Effector CD8-positive, alpha-beta T cell (primary cell): Measurements from ENCODE around the gene APP.

ENCODE experiments used
- DNase-seq: peaks from one replicate; lab custom pipeline; 2025; lab: John Stamatoyannopoulos, UW

The APP gene

GRCh38 chr21:25871566-25871965 is 299.0 kb downstream of the APP start:
- no peak for DNase-seq

DNA sequence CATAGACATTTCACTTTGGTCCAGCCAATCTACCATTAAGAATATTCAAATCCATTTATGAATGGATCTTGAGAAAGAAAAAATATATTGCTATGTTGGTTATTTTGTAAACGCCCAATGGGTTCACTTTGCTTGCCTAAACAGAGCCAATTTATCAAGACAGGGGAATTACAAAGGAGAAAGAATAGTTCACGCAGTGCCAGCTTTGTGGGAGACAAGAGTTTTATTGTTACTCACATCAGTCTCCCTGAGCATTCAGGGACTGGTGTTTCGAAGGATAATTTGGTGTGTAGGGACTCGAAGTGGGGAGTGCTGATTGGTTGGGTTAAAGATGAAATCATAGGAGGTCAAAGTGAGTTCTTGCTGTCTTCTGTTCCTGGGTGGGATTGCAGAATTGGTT is 300.5 kb downstream of the APP start:
- no peak for DNase-seq

GRCh38 chr21:25867061-25867460 is 303.5 kb downstream of the APP start:
- no peak for DNase-seq

DNA sequence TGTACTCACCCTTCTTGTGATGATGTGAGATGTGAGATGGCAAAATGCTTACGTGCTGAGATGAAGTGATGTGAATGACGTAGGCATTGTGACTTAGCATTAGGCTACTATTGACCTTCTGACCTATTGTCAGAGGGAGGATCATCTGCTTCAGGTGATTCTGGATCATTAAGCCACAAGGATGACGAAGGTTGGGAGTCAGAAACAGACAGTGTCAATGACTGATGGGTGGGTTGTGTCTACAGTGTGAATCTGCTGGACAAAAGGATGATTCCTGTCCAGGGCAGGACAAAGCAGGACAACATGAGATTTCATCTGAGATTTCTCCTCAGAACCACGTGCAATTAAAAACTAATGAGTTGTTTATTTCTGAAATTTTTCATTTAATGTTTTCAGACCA is 306.8 kb downstream of the APP start:
- DNase-seq = no peak

DNA sequence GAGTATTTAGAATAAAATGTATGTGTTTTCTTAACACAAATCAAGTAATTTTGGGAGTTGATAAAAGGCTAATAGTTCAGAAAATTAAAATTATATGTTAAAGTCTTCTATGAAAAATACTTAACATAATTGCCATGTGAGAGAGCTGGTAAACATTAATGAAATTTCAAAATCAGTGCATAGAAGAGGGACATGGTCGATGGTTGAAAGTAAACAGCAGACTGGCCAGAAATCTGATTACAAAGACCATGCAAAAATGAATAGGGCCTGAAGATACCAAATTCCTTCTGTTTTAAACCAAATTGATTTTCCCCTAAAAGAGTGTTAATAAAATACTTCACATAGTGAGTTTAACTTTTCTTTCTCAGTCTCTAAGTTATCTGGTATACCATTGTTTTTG is 307.5 kb downstream of the APP start:
- DNase-seq = no peak

- no peak for DNase-seq
Measured at GRCh38 chr21:25862596-25862995, 308.0 kb downstream of the APP start.

- no peak for DNase-seq
Measured at GRCh38 chr21:25862112-25862511, 308.5 kb downstream of the APP start.

DNA sequence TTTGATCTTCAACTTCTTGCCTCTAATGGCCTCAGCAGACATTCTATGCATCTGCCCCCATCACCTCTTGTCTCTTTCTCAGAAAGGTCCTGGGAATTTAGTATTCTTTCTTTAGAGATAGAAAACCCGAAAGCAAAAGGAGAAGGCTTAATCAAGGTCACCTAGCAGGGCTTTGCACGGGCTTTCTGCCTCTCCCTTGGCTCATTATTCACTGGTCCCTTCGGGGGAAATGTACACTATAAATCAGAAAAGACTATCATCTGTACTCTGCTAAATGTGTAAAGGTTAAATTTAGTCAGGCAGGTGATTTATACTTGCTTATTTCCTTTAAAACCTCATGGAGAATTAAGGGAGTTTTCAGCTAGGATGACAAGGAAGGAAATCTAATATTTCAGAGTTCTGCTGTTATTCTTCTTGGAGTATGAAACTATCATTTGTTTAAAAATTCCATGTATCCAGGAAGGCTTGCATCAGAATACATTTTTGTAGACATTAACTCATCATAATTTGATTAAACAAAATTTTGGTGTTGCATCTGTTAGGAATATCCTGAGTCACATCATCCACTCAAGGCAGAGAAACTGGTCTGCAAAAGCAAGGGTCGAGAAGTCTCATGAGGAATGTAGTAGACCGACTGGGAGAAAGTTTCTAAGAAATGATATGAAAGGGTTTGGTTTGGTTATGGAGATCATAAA is 311.2 kb downstream of the APP start:
- DNase-seq = no peak

DNA sequence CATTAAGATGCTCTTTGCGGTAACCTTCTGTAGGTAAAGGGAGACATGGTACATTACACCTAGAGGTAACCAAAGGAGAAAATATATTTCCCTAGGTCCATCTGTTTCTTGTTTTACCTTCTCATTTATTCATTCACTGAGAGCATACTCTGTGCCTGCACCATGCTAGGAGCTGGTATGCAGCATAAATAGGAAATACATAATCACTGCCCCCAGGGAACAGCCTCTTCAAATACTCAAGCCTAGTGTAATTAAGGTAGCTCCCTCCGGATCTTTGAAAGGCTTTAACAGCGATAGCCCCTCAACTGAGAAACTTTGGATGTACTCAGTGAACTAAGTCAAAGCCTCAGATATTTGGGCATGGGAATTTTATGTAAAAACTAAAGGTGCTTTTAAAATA is 312.2 kb downstream of the APP start:
- DNase-seq = no peak

DNA sequence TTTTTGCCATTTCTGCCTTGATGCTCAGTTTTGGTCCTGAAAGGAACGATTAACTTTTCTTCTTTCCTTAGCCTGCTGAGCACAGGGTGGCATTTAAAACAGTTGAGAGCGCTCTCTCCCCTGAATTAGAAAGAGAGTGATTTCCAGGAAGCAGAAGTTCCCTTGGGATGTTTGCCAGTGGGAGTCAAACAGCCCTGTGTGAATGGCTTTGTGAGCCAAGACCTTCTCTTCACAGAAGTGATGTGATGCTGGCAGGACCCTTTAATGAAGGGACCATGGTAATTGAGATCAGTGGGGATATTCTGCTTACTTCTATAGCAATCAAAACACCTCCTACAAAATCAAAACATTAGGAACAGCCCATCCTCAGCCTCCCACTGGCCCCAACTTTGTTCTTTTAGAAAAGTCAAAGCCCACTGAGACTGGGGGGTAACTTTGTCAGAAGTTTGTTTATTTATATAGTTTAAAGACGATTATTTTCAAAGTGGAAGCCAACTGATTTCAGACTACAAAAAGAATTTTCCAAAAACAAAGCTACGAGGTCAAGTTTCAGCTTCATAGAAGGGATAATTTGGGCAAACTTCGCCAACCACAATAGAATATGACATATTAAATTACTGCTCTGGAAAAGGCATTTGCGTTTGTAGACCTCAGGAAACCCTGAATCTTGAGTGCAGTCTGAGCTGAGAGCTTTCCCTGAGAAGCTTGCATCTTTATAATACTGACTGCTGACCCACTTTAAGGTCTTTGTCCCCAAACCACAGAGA is 313.1 kb downstream of the APP start:
- DNase-seq = no peak

DNA sequence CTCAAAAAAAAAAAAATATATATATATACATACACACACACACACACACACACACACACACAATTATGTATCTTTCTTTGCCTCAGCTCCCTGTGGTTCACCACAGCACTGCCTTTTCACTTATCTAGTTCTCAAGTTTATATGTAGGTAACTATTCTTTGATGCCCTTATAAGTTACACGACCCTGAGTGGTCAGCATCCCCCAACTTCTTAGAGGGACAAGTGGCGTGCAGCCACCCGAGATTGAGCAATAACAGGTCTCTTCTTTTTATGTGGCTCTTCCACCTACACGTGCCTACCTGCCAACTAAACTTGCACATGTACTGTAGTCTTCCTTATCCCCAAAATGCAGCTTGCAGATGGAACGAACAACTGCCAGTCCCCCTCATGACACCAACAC is 315.0 kb downstream of the APP start:
- DNase-seq = no peak

- no peak for DNase-seq
Measured at GRCh38 chr21:25850126-25850842, 320.3 kb downstream of the APP start.

GRCh38 chr21:25848309-25848708 is 322.3 kb downstream of the APP start:
- DNase-seq = no peak

DNA sequence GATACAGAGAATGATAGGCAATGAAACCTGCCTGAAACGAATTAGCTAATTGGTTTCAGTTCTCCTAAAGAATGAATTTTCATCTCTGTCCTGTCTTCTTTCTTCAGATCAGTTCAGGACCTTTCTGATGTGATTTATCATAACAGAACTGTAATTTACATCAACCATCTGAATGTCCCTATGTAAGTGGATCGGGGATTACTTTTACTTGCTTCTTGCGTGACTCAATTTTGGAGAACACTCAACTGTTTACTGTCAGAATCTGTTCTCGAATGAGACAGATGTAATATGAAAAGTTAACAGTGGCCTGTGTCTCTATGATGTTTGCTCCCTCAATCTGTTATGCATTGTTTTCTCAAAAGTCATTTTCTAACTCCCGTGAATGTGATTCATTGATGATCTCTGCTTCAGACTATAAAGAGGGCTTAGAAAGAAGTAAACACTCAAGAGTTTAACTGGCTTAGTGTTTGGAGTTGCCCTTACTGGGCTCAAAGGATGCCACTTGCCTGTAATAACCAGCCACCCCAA is 324.8 kb downstream of the APP start:
- no peak for DNase-seq

DNA sequence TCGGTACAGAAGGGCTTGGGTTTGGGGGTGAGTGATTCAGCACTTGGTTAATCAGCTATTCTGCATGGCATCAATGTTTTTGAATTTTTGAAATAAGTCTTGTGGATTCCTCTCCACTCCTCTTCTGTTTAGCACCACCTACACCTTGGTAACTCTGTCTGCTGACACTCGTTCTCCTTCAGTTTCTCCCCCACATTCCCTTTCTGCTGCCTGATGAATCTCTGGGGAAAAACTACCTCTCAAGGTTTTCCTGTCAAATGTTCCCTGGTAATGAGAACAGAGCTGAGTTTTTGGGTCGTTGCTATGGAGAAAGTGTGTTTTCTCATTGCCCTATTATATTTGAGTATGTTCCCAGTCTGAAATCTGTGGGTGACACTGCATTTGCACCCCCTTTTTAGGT is 327.6 kb downstream of the APP start:
- no peak for DNase-seq

GRCh38 chr21:25838809-25839208 is 331.8 kb downstream of the APP start:
- no peak for DNase-seq

DNA sequence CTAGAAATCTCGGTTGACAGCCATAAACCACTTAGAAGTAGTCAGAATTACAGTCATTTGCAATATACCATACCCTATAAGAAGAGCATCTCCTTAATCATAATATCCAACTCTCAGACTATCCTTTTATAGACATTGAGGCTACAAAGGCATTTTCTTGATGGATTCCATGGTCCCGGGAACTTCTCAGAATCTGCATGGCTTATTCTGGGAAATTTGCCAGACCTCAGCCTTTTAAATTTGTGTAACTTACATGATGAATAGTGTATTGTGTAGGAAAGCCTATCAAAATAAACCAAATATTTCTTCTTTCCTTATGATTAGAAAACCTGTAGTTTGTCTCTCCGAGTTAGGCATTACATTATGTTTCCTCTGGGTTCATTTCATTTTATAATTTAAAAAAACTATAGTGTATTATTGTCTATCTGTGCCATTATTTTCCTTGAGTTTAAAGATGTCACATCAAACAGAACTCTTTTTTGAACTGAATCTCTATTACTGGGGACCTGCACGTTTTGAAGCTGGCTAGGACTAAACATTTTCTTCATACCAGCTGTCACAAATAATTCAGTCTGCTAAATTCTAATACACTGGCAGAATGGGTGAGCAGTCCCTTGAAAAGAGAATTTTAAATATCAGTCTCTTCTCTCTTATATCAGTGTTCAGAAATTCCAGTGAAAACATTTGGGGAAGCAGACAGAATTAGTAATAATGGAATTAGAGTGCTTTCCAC is 332.9 kb downstream of the APP start:
- DNase-seq = no peak

- DNase-seq = no peak
Measured at GRCh38 chr21:25836396-25836795, 334.2 kb downstream of the APP start.

DNA sequence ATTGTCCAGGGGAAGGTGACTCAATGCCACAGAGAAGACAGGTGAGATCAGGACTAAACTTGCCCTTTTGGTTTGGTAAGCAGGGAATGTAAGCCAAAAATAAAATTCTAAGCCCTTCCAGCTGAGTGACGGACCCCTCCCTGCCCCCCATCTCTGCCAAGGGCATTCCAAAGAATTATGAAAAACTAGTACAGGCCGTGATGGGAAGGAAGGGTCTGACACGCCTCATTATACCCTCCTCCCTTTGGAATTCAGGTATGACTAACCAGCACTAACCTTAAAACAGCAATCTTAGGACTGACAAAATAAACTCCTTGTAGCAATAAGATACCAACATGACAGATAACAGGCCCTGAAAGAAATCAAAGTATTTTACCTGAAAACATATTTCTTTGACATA is 336.2 kb downstream of the APP start:
- DNase-seq = no peak

GRCh38 chr21:25831300-25831960 is 339.1 kb downstream of the APP start:
- no peak for DNase-seq
